HK-2 (cell line): ENCODE measurements around the gene KRTAP9-6.
"Not testable (repeated sequence)": the region's sequence is repeated elsewhere in the genome, so short reads cannot be mapped to it uniquely, and the experiment has no call there.

ENCODE experiments used
- DNase-seq: peaks from one replicate; pipeline ENCODE4 v3.0.0-alpha.2; 2018; ENCODE audit not compliant: unreplicated experiment

Gene KRTAP9-6

GRCh38 chr17:41265078-41265477 lies at the start of gene KRTAP9-6:
Gene KRTAP9-6 (plus strand): TSS chr17:41265378. CDS start chr17:41265378, 0 bp downstream.
- no peak for DNase-seq

- no peak for DNase-seq
Observed at GRCh38 chr17:41215681-41216080, 49.5 kb upstream of the KRTAP9-6 start.

GRCh38 chr17:41223821-41224220 lies 41.4 kb upstream of the KRTAP9-6 start:
- no peak for DNase-seq

- DNase-seq = no peak
Observed at GRCh38 chr17:41226051-41226450, 39.1 kb upstream of the KRTAP9-6 start.

- not testable (repeated sequence) for DNase-seq
Observed at GRCh38 chr17:41226598-41227095, 38.5 kb upstream of the KRTAP9-6 start, which contains the start of gene KRTAP9-2. Gene KRTAP9-2 (plus strand): TSS chr17:41226648. CDS start chr17:41226655, 7 bp downstream.

- DNase-seq = no peak
Observed at GRCh38 chr17:41230094-41230493, 35.1 kb upstream of the KRTAP9-6 start.

- no peak for DNase-seq
Observed at GRCh38 chr17:41231731-41232130, 33.4 kb upstream of the KRTAP9-6 start.

- not testable (repeated sequence) for DNase-seq
Observed at GRCh38 chr17:41232399-41233105, 32.6 kb upstream of the KRTAP9-6 start, which contains the start of gene KRTAP9-3. Gene KRTAP9-3 (plus strand): TSS chr17:41232449. CDS start chr17:41232502, 53 bp downstream.

GRCh38 chr17:41237116-41237515 lies 28.1 kb upstream of the KRTAP9-6 start:
- not testable (repeated sequence) for DNase-seq

- not testable (repeated sequence) for DNase-seq
Observed at GRCh38 chr17:41237949-41238437, 27.2 kb upstream of the KRTAP9-6 start, which contains the start of gene KRTAP9-8. Gene KRTAP9-8 (plus strand): TSS chr17:41237999. CDS start chr17:41238052, 53 bp downstream.

GRCh38 chr17:41246995-41247787 lies 18.0 kb upstream of the KRTAP9-6 start:
- DNase-seq = not testable (repeated sequence)

- not testable (repeated sequence) for DNase-seq
Observed at GRCh38 chr17:41249637-41250240, 15.4 kb upstream of the KRTAP9-6 start, which contains the start of gene KRTAP9-4. Gene KRTAP9-4 (plus strand): TSS chr17:41249687. CDS start chr17:41249721, 34 bp downstream.

- no peak for DNase-seq
Observed at GRCh38 chr17:41251261-41251660, 13.9 kb upstream of the KRTAP9-6 start.

GRCh38 chr17:41254861-41255260 lies 10.3 kb upstream of the KRTAP9-6 start:
- no peak for DNase-seq

- DNase-seq = not testable (repeated sequence)
Observed at GRCh38 chr17:41255381-41256290, 9.5 kb upstream of the KRTAP9-6 start, which contains the start of gene KRTAP9-9. Gene KRTAP9-9 (plus strand): TSS chr17:41255384.

GRCh38 chr17:41256291-41256685 lies 8.9 kb upstream of the KRTAP9-6 start:
- no peak for DNase-seq

GRCh38 chr17:41258406-41258805 lies 6.8 kb upstream of the KRTAP9-6 start:
- DNase-seq = no peak

GRCh38 chr17:41263212-41263611 lies 2.0 kb upstream of the KRTAP9-6 start:
- no peak for DNase-seq

- no peak for DNase-seq
Observed at GRCh38 chr17:41264599-41264998, 579 bp upstream of the KRTAP9-6 start.

- DNase-seq = no peak
Observed at GRCh38 chr17:41267711-41268110, 2.5 kb downstream of the KRTAP9-6 start.
